Testis (tissue), 2 donors: Measurements from ENCODE around the gene ARHGEF4.

Experiments
- CTCF ChIP-seq, 3 experiments: fragments of 450-650 bp in 2 of 3; fragments of 200-600 bp in 1 of 3; sonication (generic) in 1 of 3; IDR thresholded peaks; one replicate each; pipeline ENCODE4 v1.5.1; 2016 to 2019; ENCODE audit warnings: antibody characterized with exemption in 3 of 3, mild to moderate bottlenecking in 2 of 3, moderate library complexity in 1 of 3
- POLR2A ChIP-seq: fragments of 450-650 bp; IDR thresholded peaks from one replicate; pipeline ENCODE4 v1.6.1; 2017; ENCODE audit warnings: antibody characterized with exemption, mild to moderate bottlenecking, moderate library complexity

- TF ChIP-seq CTCF (IDR thresholded peaks at IDR 0.05) = peak; percentile 85 to 94 (median 87)
- no peak for TF ChIP-seq POLR2A
Measured at GRCh38 chr2:130797493-130798435, 39.0 kb upstream of the ARHGEF4 start.
